GM12875 (cell line): ENCODE data around the gene SLC5A12.

ENCODE experiments used
- H3K4me3 ChIP-seq: one replicate; pipeline ENCODE4 v1.5.1; 2011; ENCODE audit warnings: low read depth, low read length, control low read depth
- CTCF ChIP-seq: IDR thresholded peaks from 2 replicates; pipeline ENCODE4 v1.5.1; 2011; ENCODE audit warnings: low read depth, mild to moderate bottlenecking, control low read depth, inconsistent platforms, low read length, moderate library complexity, borderline replicate concordance; ENCODE audit not compliant: insufficient read depth

The SLC5A12 gene

GRCh38 chr11:26688701-26689100, 33.2 kb downstream of the SLC5A12 start:
- H3K4me3 ChIP-seq, result no peak overlapping the region
- no peak for TF ChIP-seq CTCF

- H3K4me3 ChIP-seq, result no peak overlapping the region
- TF ChIP-seq CTCF, result no peak
These were observed 34.5 kb downstream of the SLC5A12 start for GRCh38 chr11:26687351-26687750.

GRCh38 chr11:26677566-26677965, 44.3 kb downstream of the SLC5A12 start:
- TF ChIP-seq CTCF, result no peak
- H3K4me3 ChIP-seq, result no peak overlapping the region

DNA sequence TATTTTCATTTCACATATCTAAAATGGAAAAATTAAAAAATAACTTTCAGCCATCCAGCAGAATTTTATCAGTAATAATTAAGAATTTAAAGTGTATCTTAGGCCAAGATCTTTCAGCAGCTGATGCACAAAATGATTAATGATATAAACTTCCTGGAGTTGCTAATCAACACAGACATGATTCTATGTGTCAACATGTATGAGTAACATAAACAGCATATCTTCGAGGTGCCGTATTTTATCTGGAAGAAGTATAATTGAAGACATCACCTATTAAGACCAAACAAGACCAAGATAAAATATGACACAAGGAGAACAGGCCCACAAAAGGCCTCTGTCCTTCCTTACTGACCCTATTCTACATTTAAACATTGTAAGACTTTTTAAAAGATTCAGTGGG, 45.2 kb downstream of the SLC5A12 start:
- TF ChIP-seq CTCF, result no peak

GRCh38 chr11:26675233-26675928, 46.5 kb downstream of the SLC5A12 start:
- no peak for TF ChIP-seq CTCF
- H3K4me3 ChIP-seq, result no peak overlapping the region

More for the DNA sequence above, 45.2 kb downstream of the SLC5A12 start:
- H3K4me3 ChIP-seq, result no peak overlapping the region

- TF ChIP-seq CTCF, result no peak
These were observed 55.9 kb downstream of the SLC5A12 start for GRCh38 chr11:26665946-26666345.

DNA sequence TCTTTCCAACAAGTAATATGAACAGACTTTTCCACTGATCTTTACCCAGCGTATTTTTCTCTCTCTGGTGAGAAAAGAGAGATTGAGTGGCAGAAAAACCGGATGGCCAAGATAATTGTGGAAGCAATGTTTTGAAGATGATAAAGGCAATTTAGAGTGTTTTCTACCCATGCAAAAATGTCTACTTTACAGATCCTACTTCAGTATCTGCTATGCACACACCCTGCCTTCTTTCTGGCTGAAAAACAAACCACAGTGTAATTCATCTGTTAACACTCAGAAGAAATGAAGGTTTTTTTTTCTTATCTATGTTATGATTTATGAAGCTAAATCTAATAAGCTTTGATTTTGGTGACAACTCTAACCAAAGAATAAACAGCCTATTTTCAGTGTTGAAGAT, 56.8 kb downstream of the SLC5A12 start:
- no peak for TF ChIP-seq CTCF
- no peak overlapping the region for H3K4me3 ChIP-seq

More at GRCh38 chr11:26665946-26666345, 55.9 kb downstream of the SLC5A12 start:
- no peak overlapping the region for H3K4me3 ChIP-seq
